GM21390 (cell line): Measurements from ENCODE around the gene SERGEF.

Source experiments
- ATAC-seq: cut with Tn5 transposase; IDR thresholded peaks from one replicate; pipeline ENCODE4 v1.9.1; 2021; ENCODE audit not compliant: unreplicated experiment

The SERGEF gene

DNA sequence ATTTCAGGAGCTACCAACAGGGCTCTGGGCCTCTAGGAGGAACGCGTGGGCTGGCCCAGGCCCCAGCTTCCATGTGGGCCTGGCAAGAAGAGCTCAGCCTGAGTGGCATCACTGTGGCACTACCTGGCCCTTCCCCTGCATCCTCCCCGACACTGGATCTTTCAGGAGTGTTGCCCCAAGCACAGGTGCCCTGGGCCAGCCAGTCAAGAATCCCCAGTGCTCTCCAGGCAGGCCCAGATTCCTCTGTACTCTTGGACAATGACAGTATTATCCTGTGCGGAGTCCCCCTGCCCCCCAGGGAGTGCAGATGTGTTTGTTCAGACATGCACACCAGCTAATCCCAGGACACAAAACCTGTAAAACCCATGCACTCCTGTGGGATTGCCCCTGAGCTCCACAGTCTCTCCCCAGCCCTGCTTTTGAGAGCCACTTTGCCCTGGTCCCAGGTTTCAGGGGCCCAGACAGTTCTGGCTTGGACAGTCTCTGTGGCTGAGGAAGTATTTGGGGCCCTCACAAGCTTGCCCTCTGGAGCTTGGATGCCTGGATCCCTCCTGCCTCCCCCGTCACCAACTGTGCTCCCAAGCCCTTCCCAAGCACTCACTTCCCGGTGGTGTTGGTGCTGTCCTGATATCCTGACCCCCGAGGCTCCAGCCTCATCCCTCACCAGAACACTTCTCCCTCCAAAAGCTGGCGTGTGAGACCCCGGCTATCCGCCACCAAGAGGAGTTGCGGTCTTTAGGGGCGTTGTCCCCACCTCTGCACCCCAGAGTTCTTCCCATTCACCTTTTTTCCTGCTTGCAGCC lies 238.4 kb downstream of the SERGEF start:
- ATAC-seq, result no peak

GRCh38 chr11:17773674-17774073 lies 239.2 kb downstream of the SERGEF start:
- no peak for ATAC-seq

DNA sequence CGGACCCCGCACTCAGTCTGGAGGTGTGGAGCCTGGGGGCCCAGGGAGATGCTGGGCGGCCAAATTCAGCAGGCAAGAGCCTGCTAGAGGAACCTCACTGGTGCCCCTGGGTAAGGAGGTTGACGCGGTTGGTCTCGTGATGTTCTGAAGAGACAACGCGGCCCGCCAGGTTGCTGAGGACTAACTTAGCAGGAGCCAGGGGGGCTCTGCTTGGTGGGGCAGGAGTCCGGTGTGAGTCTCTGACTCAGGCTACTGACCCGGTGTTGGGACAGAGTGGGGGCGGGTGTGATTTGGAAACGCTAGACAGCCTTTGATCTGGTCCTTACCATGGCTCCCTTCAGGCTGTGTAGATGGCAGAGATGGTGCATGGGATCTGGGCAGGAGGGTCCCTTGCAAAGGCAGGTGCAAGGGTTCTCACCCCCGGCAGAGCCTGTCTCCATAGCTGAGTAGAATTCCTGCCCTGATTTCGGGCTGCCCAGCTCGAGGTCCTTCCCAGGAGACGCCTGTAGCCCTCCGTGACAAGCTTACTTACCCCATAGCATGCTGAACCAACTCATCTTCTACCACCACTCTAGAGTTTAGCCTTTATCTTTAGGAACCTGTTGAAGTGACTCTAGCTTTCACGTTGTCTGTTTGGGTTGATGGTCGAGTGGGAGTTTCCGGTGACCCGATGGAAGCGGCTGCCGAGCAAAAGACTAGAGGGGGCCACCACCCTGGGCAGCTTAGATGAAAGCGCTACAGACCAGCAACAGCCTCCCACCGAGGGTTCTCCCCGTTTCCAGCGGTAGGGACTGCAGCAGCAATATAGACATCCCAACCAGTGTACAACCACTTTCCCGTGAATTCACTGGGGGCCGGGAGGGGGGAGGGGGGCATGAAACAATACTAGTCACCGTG lies 239.9 kb downstream of the SERGEF start:
- ATAC-seq, result no peak

- ATAC-seq, result no peak
Measured at GRCh38 chr11:17771841-17772401, 240.9 kb downstream of the SERGEF start.

DNA sequence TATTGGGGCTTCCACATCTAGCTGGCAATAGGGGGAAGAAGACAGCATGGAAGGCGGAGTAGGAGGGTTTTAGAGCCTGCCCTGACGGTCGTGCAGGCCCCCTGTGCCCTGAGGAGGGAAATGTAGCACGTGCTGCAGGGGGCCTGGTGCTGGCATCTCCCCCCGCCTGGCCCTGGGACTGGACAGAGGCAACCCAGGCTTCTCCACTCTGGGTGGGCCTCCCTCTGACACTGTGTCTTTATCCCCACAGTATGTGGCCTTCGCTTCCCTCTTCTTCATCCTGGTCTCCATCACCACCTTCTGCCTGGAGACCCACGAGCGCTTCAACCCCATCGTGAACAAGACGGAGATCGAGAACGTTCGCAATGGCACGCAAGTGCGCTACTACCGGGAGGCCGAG lies 241.4 kb downstream of the SERGEF start:
- ATAC-seq, result no peak

DNA sequence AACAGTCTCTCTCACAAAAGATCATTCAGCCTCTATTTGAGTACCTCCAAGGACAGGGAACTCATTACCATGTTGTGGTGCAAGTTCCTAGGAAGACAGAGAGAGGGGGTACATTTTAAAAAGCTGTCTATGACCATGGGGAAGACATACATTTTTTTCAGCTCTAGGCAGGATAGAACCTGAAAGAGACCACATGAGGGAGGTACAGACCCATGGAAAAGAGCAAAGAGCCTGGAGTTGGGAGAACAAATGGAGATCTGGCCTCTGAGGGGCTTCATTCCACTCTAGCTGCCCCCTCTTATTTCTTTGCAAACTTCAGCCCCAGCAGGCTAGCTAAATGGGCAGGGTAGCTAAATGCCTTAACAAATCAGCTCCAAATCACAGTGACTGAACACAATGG lies 241.9 kb downstream of the SERGEF start:
- no peak for ATAC-seq

DNA sequence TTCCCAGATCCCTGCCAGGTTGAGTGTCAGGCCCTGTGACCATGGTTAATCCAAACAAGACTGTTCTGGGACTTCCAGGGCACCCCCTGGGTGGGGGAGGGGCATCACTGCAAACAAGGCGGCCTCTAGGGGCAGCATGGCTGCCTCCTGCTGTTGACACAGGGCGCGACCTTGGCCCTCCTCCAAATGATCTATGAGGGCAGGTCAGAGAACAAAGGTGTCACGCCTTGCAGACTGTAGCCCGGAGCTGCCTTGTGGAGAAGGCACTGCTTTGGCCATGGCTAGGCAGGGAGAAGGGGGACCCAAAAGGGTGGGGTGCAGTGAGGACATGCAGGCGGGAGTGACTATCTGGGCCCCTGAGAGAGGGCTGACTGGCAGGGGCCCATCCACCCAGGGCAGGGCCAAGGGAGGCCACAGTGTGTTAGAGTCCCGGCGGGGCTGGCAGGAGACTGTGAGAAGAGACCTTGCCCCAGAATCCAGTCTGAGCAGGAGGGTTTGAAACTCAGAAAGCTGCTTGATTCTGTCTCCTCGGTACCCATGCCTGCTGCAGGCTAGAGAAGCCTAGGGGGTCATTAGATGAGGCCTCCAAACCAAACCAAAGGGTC lies 242.7 kb downstream of the SERGEF start:
- ATAC-seq, result no peak

DNA sequence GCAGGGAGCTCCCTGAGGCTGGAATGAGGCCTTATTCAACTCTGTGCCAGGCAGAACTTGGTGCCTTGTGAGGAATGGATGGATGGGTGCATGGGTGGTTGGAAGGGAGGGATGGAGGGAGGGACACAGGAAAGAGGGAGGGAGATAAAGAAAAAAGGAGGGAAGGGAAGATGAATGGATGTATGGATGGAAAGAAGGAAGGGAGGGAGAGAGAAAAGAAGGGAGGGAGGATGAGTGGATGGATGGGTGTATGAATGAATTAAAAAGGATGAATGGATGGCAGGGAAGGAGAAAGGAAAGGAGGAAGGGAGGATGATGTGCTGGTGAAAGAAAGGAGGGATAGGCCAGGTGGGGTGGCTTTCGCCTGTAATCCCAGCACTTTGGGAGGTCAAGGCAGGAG lies 243.6 kb downstream of the SERGEF start:
- no peak for ATAC-seq

GRCh38 chr11:17768547-17768946 lies 244.3 kb downstream of the SERGEF start:
- no peak for ATAC-seq

GRCh38 chr11:17767914-17768313 lies 244.9 kb downstream of the SERGEF start:
- no peak for ATAC-seq

DNA sequence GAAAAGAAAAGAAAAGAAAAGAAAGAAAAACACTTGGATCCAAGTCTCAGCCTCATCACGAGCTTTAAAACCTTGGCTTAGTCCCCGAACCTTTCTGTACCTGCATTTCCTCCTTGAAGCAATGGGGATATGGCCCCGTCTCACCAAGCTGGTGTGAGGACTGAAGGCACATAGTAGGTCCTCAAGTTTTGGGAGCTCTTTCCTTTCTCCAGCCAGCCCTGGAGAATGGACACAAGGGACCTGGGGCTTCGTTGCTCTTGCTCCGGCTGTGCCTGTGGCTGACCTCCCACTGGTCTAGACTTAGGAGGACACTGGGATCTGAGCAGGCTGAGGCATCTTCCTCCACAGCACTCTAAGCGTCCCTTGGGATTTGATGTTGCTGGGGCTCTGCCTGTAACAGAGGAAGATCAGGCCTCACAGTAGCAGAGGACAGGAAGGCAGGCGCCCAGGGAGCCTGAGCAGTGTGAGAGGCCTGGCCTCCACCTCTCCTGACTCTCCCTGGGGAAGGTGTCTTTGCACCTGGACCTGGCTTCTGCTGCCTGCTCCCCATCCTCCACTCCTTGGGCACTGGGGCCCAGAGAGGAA lies 245.5 kb downstream of the SERGEF start:
- ATAC-seq, result no peak

GRCh38 chr11:17766590-17766989 lies 246.3 kb downstream of the SERGEF start:
- ATAC-seq, result no peak

- ATAC-seq, result no peak
Measured at GRCh38 chr11:17766073-17766359, 246.8 kb downstream of the SERGEF start.

- ATAC-seq, result no peak
Measured at GRCh38 chr11:17765356-17766072, 247.3 kb downstream of the SERGEF start.

- ATAC-seq, result no peak
Measured at GRCh38 chr11:17764446-17765218, 248.2 kb downstream of the SERGEF start.

DNA sequence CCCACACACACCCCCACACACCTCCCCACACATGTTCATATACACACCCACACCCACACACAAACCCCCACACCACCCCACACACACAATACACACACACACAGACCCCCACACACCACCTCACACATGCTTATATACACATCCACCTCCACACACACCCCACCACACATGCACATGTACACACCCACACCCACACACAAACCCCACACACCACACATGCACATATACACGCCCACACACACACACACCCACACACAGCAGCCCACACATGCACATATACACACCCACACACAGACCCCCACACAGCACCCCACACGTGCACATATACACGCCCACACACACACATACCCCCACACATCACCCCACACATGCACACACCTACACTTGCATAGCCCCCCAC lies 249.1 kb downstream of the SERGEF start:
- ATAC-seq, result no peak

DNA sequence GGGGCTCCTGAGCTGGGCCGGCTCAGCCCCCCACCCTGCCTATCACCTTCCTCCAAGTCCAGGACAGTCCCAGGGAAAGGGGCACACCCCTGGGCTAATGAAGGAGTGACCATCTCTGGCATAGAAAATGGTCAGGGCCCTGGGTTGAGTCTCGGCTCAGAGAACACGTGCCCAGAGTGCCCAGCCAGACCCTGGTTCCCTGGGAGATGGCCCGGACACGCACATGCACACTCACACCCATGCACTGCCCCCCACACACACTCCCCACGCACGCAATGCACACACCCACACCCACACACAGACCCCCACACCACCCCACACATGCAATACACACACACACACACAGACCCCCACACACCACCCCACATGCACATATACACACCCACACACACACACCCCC lies 249.6 kb downstream of the SERGEF start:
- ATAC-seq, result no peak

DNA sequence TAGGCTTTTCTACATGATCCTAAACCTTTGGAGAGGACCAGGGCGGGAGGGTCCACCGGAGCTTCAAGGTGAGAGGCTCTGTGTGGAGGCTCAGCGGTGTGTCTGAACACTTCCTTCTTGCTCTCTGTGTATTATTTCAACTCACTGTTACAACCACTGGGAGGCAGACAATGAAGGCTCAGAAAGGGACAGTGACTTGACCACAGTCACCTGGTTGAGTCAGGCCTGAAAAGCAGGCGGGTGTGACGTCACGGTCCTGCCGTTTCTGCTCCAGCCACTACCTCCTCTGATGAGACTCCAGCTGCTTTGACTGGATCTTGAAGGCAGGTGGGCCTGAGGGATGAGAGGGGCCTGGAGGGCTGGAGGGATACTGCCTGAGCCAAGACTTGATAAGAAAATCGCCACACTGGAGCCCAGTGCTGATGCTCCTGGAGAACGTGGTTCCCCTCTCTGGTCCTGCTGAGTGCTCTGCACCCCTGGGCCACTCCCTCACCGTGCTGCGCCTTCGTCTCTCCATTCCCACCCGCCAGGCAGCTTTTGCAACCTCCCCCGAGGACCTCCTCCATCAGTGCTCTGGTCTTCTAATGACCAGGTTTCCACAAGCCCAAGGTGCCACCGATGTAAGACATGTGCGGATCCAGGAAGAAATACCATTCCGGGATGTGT lies 250.4 kb downstream of the SERGEF start:
- peak; percentile 65 for ATAC-seq
